Measurements from ENCODE around the gene SAMD10. TPM values are rescaled to one million over a fixed set of nuclear protein-coding genes. Genes with fewer than 3 reads are reported as not detected.
"Not testable (repeated sequence)": the region's sequence is repeated elsewhere in the genome, so short reads cannot be mapped to it uniquely, and the experiment has no call there.

SAMD10 gene
- total RNA-seq, 1 experiment from 2014 or later: not detected

GRCh38 chr20:64003960-64004725 lies 24.7 kb upstream of the SAMD10 start:
- peak; percentile 12 for DNase-seq (ENCODE audit: low spot score)

GRCh38 chr20:64001607-64002011 lies 22.2 kb upstream of the SAMD10 start:
- peak; percentile 92 for DNase-seq (ENCODE audit: low spot score)

GRCh38 chr20:64000906-64001305 lies 21.5 kb upstream of the SAMD10 start:
- peak; percentile 34 for DNase-seq (ENCODE audit: low spot score)

GRCh38 chr20:63982937-63983336 lies 3.5 kb upstream of the SAMD10 start:
- DNase-seq (ENCODE audit: low spot score): no peak

GRCh38 chr20:63980806-63981728 lies 1.6 kb upstream of the SAMD10 start, which contains the start of gene PRPF6:
PRPF6 (plus strand) TSS chr20:63981132; CDS start chr20:63981246, 114 bp downstream.
- DNase-seq (ENCODE audit: low spot score): peak; percentile 93

- DNase-seq (ENCODE audit: low spot score): no peak
These were observed 919 bp upstream of the SAMD10 start for GRCh38 chr20:63980317-63980805.

- no peak for DNase-seq (ENCODE audit: low spot score)
These were observed 249 bp downstream of the SAMD10 start for GRCh38 chr20:63979229-63979556.

- peak; percentile 39 for DNase-seq (ENCODE audit: low spot score)
These were observed 868 bp downstream of the SAMD10 start for GRCh38 chr20:63978319-63979228.

- DNase-seq (ENCODE audit: low spot score): peak; percentile 90
These were observed 1.6 kb downstream of the SAMD10 start for GRCh38 chr20:63977739-63978276.

GRCh38 chr20:63976980-63977738 lies 2.3 kb downstream of the SAMD10 start:
- no peak for DNase-seq (ENCODE audit: low spot score)

GRCh38 chr20:63976511-63976910 lies 2.9 kb downstream of the SAMD10 start:
- not testable (repeated sequence) for DNase-seq (ENCODE audit: low spot score)

GRCh38 chr20:63974402-63975200 lies 4.8 kb downstream of the SAMD10 start:
- DNase-seq (ENCODE audit: low spot score): peak; percentile 27

- DNase-seq (ENCODE audit: low spot score): peak; percentile 80
These were observed 5.6 kb downstream of the SAMD10 start for GRCh38 chr20:63973636-63974401.

- DNase-seq (ENCODE audit: low spot score): no peak
These were observed 6.3 kb downstream of the SAMD10 start for GRCh38 chr20:63973160-63973479.

- DNase-seq (ENCODE audit: low spot score): no peak
These were observed 6.9 kb downstream of the SAMD10 start for GRCh38 chr20:63972312-63973159.

- DNase-seq (ENCODE audit: low spot score): not testable (repeated sequence)
These were observed 7.5 kb downstream of the SAMD10 start for GRCh38 chr20:63971960-63972311.

GRCh38 chr20:63970714-63971431 lies 8.6 kb downstream of the SAMD10 start:
- DNase-seq (ENCODE audit: low spot score): no peak
